WTC11 (cell line): Measurements from ENCODE around the gene EIF5A. TPM values are rescaled to one million over a fixed set of nuclear protein-coding genes. Genes with fewer than 3 reads are reported as not detected.

Experiments
- ATAC-seq: fragments of 200-7000 bp; cut with Tn5 transposase; 2 replicates; pipeline ENCODE4 v1.10.0; 2021; ENCODE audit warnings: mild to moderate bottlenecking, moderate library complexity
- CTCF ChIA-PET: fragments of 300-600 bp; sonication (Branson Sonifier 250); formaldehyde crosslinking; loops from one replicate; lab custom pipeline; 2021; ENCODE audit warnings: antibody characterized with exemption; lab: Charles Lee
- POLR2A ChIA-PET: fragments of 350-600 bp; sonication (Branson Sonifier 250); formaldehyde crosslinking; loops from one replicate; lab custom pipeline; 2021; ENCODE audit warnings: antibody characterized with exemption; lab: Charles Lee
- DNase-seq: peaks from one replicate; pipeline ENCODE4 v3.0.0; 2021; ENCODE audit warnings: low spot score
- H3K27ac Mint-ChIP-seq: 2 replicates; pipeline ENCODE4 v1.8.0; 2021; ENCODE audit warnings: mixed read lengths
- H3K27me3 Mint-ChIP-seq: 2 replicates; pipeline ENCODE4 v1.8.0; 2021; ENCODE audit warnings: low read depth, mild to moderate bottlenecking, moderate library complexity, mixed read lengths
- H3K36me3 Mint-ChIP-seq: 2 replicates; pipeline ENCODE4 v1.8.0; 2021; ENCODE audit warnings: mixed read lengths
- H3K4me1 Mint-ChIP-seq: 2 replicates; pipeline ENCODE4 v1.8.0; 2022; ENCODE audit warnings: mixed read lengths
- H3K4me3 Mint-ChIP-seq: 2 replicates; pipeline ENCODE4 v1.8.0; 2021; ENCODE audit warnings: mild to moderate bottlenecking, moderate library complexity, mixed read lengths
- H3K9me3 Mint-ChIP-seq: 2 replicates; pipeline ENCODE4 v1.8.0; 2021; ENCODE audit warnings: mixed read lengths
- CREB1 ChIP-seq: sonication (generic); formaldehyde crosslinking; IDR thresholded peaks from 2 replicates; pipeline ENCODE4 v1.8.0; 2023; ENCODE audit warnings: mild to moderate bottlenecking, missing genetic modification reagents
- EMX1 ChIP-seq: fragments of 250-450 bp; sonication (Bioruptor Pico); IDR thresholded peaks from 2 replicates; pipeline ENCODE4 v1.8.0; 2021; ENCODE audit warnings: mild to moderate bottlenecking
- FOXK1 ChIP-seq: sonication (generic); formaldehyde crosslinking; IDR thresholded peaks from 2 replicates; pipeline ENCODE4 v1.8.0; 2022; ENCODE audit warnings: mild to moderate bottlenecking, moderate library complexity, missing genetic modification reagents
- FOXP1 ChIP-seq: sonication (generic); formaldehyde crosslinking; IDR thresholded peaks from 2 replicates; pipeline ENCODE4 v1.8.0; 2022; ENCODE audit warnings: missing genetic modification reagents, mild to moderate bottlenecking, moderate library complexity, borderline replicate concordance
- GABPB1 ChIP-seq: sonication (generic); formaldehyde crosslinking; IDR thresholded peaks from 2 replicates; pipeline ENCODE4 v1.8.1; 2023; ENCODE audit warnings: mild to moderate bottlenecking, missing genetic modification reagents
- GRHL2 ChIP-seq: fragments of 250-450 bp; sonication (Bioruptor Pico); IDR thresholded peaks from 2 replicates; pipeline ENCODE4 v1.8.0; 2022; ENCODE audit warnings: mild to moderate bottlenecking, moderate library complexity; ENCODE audit not compliant: insufficient replicate concordance, severe bottlenecking
- JAZF1 ChIP-seq: fragments of 250-450 bp; sonication (Bioruptor Pico); IDR thresholded peaks from 2 replicates; pipeline ENCODE4 v1.9.0; 2021; ENCODE audit warnings: moderate library complexity, mild to moderate bottlenecking, inconsistent platforms
- JUN ChIP-seq: sonication (generic); formaldehyde crosslinking; IDR thresholded peaks from 2 replicates; pipeline ENCODE4 v1.8.0; 2023; ENCODE audit warnings: mild to moderate bottlenecking, missing genetic modification reagents
- NFE2L1 ChIP-seq: sonication (generic); formaldehyde crosslinking; IDR thresholded peaks from 2 replicates; pipeline ENCODE4 v1.8.1; 2023; ENCODE audit warnings: missing genetic modification reagents
- NFYB ChIP-seq: sonication (generic); formaldehyde crosslinking; conservative IDR thresholded peaks from 2 replicates; pipeline ENCODE4 v1.8.0; 2022; ENCODE audit warnings: low read depth, missing genetic modification reagents
- NR3C1 ChIP-seq: sonication (generic); formaldehyde crosslinking; conservative IDR thresholded peaks from 2 replicates; pipeline ENCODE4 v1.8.1; 2023; ENCODE audit warnings: low read depth, mild to moderate bottlenecking, missing genetic modification reagents
- OVOL2 ChIP-seq: fragments of 250-450 bp; sonication (Bioruptor Pico); IDR thresholded peaks from 2 replicates; pipeline ENCODE4 v1.9.0; 2021; ENCODE audit warnings: mild to moderate bottlenecking, borderline replicate concordance
- ZNF263 ChIP-seq: sonication (generic); formaldehyde crosslinking; IDR thresholded peaks from 2 replicates; pipeline ENCODE4 v1.8.1; 2022; ENCODE audit warnings: low read depth, mild to moderate bottlenecking, moderate library complexity, missing genetic modification reagents
- total RNA-seq: library from RNA; stranded (reverse); gene quantifications from 3 replicates; pipeline ENCODE4 v1.2.3, GENCODE V29; 2021
- TF ChIP-seq, protein P1 (sequence below): fragments of 250-450 bp; sonication (Bioruptor Pico); IDR thresholded peaks from 2 replicates; pipeline ENCODE4 v1.9.0; 2021; ENCODE audit warnings: mild to moderate bottlenecking
- TF ChIP-seq, protein P2 (sequence below): sonication (generic); formaldehyde crosslinking; IDR thresholded peaks from 2 replicates; pipeline ENCODE4 v1.8.1; 2022; ENCODE audit warnings: low read depth, missing genetic modification reagents, borderline replicate concordance
- TF ChIP-seq, protein P3 (sequence below): sonication (generic); formaldehyde crosslinking; IDR thresholded peaks from 2 replicates; pipeline ENCODE4 v1.8.1; 2022; ENCODE audit warnings: missing genetic modification reagents, borderline replicate concordance
- TF ChIP-seq, protein P4 (sequence below): fragments of 250-450 bp; sonication (Bioruptor Pico); IDR thresholded peaks from 2 replicates; pipeline ENCODE4 v1.8.0; 2021; ENCODE audit warnings: mild to moderate bottlenecking
- TF ChIP-seq, protein P5 (sequence below): sonication (generic); formaldehyde crosslinking; IDR thresholded peaks from 2 replicates; pipeline ENCODE4 v1.8.0; 2023; ENCODE audit warnings: missing genetic modification reagents
- TF ChIP-seq, protein P6 (sequence below): sonication (generic); formaldehyde crosslinking; IDR thresholded peaks from 2 replicates; pipeline ENCODE4 v1.8.1; 2022; ENCODE audit warnings: mild to moderate bottlenecking, moderate library complexity, missing genetic modification reagents
- TF ChIP-seq, protein P7 (sequence below): sonication (generic); formaldehyde crosslinking; IDR thresholded peaks from 2 replicates; pipeline ENCODE4 v1.8.1; 2023; ENCODE audit warnings: mild to moderate bottlenecking, missing genetic modification reagents
- TF ChIP-seq, protein P8 (sequence below): sonication (generic); formaldehyde crosslinking; IDR thresholded peaks from 2 replicates; pipeline ENCODE4 v1.8.0; 2022; ENCODE audit warnings: missing genetic modification reagents
- TF ChIP-seq, protein P9 (sequence below): sonication (generic); formaldehyde crosslinking; IDR thresholded peaks from 2 replicates; pipeline ENCODE4 v1.8.0; 2022; ENCODE audit warnings: mild to moderate bottlenecking, missing genetic modification reagents

EIF5A gene
- total RNA-seq, 1 experiment from 2014 or later: 1,021 TPM

DNA sequence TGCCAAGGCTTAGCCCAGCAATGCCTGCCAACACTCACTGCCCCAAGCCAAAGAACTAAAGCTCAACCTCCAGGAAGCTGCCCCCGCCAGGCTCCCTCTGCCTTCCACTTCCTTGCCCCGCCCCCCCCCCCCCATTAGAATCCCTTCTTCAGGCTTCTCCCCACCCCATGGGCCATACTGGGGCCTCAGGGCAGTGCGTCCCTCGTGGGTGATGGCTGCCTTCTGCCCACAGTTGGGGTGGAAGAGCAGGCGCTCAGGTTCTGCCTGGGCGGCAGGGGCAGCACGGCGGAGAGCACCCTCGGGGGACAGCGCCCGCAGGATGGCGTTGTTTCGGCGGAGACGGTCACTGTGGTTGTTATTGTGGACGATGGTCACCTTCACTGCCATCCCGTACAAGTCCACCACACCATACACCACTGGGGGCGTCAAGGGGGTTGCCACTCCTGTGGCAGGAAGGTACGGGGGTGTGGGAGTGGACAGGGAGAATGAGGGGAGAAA lies 17.7 kb downstream of the EIF5A start:
- Mint-ChIP-seq H3K27me3 (no peaks in the 10 kb centered on the region), H3K4me3 (no peak overlapping the region), H3K27ac (no peak overlapping the region), H3K4me1 (peaks cover 12% of the 10 kb centered on the region), H3K9me3 (no peaks in the 10 kb centered on the region), H3K36me3 (peaks cover 43% of the 10 kb centered on the region)
- POLR2A ChIA-PET: no interaction called here
- TF ChIP-seq, protein P1, sequence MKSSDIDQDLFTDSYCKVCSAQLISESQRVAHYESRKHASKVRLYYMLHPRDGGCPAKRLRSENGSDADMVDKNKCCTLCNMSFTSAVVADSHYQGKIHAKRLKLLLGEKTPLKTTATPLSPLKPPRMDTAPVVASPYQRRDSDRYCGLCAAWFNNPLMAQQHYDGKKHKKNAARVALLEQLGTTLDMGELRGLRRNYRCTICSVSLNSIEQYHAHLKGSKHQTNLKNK: no peak
- no peak for TF ChIP-seq NFYB (CRISPR knock-in tag)
- TF ChIP-seq, protein P2, sequence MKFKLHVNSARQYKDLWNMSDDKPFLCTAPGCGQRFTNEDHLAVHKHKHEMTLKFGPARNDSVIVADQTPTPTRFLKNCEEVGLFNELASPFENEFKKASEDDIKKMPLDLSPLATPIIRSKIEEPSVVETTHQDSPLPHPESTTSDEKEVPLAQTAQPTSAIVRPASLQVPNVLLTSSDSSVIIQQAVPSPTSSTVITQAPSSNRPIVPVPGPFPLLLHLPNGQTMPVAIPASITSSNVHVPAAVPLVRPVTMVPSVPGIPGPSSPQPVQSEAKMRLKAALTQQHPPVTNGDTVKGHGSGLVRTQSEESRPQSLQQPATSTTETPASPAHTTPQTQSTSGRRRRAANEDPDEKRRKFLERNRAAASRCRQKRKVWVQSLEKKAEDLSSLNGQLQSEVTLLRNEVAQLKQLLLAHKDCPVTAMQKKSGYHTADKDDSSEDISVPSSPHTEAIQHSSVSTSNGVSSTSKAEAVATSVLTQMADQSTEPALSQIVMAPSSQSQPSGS (CRISPR knock-in tag): no peak
- TF ChIP-seq JUN (CRISPR knock-in tag): no peak
- TF ChIP-seq, protein P3, sequence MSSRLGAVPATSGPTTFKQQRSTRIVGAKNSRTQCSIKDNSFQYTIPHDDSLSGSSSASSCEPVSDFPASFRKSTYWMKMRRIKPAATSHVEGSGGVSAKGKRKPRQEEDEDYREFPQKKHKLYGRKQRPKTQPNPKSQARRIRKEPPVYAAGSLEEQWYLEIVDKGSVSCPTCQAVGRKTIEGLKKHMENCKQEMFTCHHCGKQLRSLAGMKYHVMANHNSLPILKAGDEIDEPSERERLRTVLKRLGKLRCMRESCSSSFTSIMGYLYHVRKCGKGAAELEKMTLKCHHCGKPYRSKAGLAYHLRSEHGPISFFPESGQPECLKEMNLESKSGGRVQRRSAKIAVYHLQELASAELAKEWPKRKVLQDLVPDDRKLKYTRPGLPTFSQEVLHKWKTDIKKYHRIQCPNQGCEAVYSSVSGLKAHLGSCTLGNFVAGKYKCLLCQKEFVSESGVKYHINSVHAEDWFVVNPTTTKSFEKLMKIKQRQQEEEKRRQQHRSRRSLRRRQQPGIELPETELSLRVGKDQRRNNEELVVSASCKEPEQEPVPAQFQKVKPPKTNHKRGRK: no peak
- TF ChIP-seq, protein P4, sequence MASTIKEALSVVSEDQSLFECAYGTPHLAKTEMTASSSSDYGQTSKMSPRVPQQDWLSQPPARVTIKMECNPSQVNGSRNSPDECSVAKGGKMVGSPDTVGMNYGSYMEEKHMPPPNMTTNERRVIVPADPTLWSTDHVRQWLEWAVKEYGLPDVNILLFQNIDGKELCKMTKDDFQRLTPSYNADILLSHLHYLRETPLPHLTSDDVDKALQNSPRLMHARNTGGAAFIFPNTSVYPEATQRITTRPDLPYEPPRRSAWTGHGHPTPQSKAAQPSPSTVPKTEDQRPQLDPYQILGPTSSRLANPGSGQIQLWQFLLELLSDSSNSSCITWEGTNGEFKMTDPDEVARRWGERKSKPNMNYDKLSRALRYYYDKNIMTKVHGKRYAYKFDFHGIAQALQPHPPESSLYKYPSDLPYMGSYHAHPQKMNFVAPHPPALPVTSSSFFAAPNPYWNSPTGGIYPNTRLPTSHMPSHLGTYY (CRISPR knock-in tag): no peak
- no peak for TF ChIP-seq EMX1
- TF ChIP-seq, protein P5, sequence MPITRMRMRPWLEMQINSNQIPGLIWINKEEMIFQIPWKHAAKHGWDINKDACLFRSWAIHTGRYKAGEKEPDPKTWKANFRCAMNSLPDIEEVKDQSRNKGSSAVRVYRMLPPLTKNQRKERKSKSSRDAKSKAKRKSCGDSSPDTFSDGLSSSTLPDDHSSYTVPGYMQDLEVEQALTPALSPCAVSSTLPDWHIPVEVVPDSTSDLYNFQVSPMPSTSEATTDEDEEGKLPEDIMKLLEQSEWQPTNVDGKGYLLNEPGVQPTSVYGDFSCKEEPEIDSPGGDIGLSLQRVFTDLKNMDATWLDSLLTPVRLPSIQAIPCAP (CRISPR knock-in tag): no peak
- no peak for TF ChIP-seq FOXP1 (CRISPR knock-in tag)
- TF ChIP-seq NFE2L1 (CRISPR knock-in tag): no peak
- no peak for TF ChIP-seq GABPB1
- TF ChIP-seq JAZF1 (CRISPR knock-in tag): no peak
- no peak for TF ChIP-seq CREB1
- TF ChIP-seq GRHL2 (CRISPR knock-in tag): no peak
- TF ChIP-seq, protein P6, sequence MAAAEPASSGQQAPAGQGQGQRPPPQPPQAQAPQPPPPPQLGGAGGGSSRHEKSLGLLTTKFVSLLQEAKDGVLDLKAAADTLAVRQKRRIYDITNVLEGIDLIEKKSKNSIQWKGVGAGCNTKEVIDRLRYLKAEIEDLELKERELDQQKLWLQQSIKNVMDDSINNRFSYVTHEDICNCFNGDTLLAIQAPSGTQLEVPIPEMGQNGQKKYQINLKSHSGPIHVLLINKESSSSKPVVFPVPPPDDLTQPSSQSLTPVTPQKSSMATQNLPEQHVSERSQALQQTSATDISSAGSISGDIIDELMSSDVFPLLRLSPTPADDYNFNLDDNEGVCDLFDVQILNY (CRISPR knock-in tag): no peak
- no peak for TF ChIP-seq NR3C1
- TF ChIP-seq OVOL2 (CRISPR knock-in tag): no peak
- TF ChIP-seq, protein P7, sequence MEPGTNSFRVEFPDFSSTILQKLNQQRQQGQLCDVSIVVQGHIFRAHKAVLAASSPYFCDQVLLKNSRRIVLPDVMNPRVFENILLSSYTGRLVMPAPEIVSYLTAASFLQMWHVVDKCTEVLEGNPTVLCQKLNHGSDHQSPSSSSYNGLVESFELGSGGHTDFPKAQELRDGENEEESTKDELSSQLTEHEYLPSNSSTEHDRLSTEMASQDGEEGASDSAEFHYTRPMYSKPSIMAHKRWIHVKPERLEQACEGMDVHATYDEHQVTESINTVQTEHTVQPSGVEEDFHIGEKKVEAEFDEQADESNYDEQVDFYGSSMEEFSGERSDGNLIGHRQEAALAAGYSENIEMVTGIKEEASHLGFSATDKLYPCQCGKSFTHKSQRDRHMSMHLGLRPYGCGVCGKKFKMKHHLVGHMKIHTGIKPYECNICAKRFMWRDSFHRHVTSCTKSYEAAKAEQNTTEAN (CRISPR knock-in tag): no peak
- no peak for DNase-seq
- CTCF ChIA-PET: interaction anchor here (0.8 to 2.3 kb wide), 4 partner anchors 11 to 235 kb away, joined by 3 to 12 read pairs (median 6); partner anchors contain the start of gene ACAP1
- ATAC-seq: no peak

DNA sequence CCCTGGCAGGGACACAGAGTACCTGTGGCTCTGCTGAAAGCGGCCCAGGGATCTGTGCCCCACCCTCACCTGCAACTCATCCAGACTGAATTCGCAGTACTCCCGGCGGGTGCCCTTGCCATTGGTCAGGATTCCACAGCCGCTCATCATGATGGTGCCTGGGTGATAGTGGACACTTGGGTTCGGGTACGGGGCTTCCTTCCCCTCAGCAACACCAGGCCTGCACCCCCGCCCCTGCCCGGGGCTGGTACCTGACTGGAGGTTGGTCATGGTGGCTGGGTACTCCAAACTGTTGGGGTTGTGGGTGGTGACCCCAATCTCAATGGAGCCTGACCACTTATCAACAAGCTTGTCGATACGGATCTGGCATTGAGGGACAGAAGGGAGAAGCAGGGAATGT lies 18.8 kb downstream of the EIF5A start:
- DNase-seq (no peak), ATAC-seq (no peak)
- ChIA-PET CTCF (interaction anchor here (0.7 to 2.3 kb wide), 2 partner anchors 18 to 46 kb away, joined by 4 to 6 read pairs; no protein-coding TSS in a partner anchor), POLR2A (no interaction called here)
- Mint-ChIP-seq H3K36me3 (peaks cover 34% of the 10 kb centered on the region), H3K4me1 (peaks cover 16% of the 10 kb centered on the region), H3K27me3 (no peaks in the 10 kb centered on the region), H3K27ac (no peak overlapping the region), H3K4me3 (no peak overlapping the region), H3K9me3 (no peaks in the 10 kb centered on the region)
- TF ChIP-seq, protein P8, sequence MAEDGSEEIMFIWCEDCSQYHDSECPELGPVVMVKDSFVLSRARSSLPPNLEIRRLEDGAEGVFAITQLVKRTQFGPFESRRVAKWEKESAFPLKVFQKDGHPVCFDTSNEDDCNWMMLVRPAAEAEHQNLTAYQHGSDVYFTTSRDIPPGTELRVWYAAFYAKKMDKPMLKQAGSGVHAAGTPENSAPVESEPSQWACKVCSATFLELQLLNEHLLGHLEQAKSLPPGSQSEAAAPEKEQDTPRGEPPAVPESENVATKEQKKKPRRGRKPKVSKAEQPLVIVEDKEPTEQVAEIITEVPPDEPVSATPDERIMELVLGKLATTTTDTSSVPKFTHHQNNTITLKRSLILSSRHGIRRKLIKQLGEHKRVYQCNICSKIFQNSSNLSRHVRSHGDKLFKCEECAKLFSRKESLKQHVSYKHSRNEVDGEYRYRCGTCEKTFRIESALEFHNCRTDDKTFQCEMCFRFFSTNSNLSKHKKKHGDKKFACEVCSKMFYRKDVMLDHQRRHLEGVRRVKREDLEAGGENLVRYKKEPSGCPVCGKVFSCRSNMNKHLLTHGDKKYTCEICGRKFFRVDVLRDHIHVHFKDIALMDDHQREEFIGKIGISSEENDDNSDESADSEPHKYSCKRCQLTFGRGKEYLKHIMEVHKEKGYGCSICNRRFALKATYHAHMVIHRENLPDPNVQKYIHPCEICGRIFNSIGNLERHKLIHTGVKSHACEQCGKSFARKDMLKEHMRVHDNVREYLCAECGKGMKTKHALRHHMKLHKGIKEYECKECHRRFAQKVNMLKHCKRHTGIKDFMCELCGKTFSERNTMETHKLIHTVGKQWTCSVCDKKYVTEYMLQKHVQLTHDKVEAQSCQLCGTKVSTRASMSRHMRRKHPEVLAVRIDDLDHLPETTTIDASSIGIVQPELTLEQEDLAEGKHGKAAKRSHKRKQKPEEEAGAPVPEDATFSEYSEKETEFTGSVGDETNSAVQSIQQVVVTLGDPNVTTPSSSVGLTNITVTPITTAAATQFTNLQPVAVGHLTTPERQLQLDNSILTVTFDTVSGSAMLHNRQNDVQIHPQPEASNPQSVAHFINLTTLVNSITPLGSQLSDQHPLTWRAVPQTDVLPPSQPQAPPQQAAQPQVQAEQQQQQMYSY (CRISPR knock-in tag): no peak
- no peak for TF ChIP-seq ZNF263 (CRISPR knock-in tag)
- TF ChIP-seq FOXK1 (CRISPR knock-in tag): no peak
- TF ChIP-seq, protein P9, sequence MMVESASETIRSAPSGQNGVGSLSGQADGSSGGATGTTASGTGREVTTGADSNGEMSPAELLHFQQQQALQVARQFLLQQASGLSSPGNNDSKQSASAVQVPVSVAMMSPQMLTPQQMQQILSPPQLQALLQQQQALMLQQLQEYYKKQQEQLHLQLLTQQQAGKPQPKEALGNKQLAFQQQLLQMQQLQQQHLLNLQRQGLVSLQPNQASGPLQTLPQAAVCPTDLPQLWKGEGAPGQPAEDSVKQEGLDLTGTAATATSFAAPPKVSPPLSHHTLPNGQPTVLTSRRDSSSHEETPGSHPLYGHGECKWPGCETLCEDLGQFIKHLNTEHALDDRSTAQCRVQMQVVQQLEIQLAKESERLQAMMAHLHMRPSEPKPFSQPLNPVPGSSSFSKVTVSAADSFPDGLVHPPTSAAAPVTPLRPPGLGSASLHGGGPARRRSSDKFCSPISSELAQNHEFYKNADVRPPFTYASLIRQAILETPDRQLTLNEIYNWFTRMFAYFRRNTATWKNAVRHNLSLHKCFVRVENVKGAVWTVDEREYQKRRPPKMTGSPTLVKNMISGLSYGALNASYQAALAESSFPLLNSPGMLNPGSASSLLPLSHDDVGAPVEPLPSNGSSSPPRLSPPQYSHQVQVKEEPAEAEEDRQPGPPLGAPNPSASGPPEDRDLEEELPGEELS (CRISPR knock-in tag): no peak
